K562 treated with DMSO at 1 percent for 12 hours (cell line): ENCODE data around the gene SNX8. TPM values are rescaled to one million over a fixed set of nuclear protein-coding genes. Genes with fewer than 3 reads are reported as not detected.

ENCODE experiments used
- total RNA-seq: library from RNA; unstranded; fragments of 300-600 nt; gene quantifications from 2 replicates; pipeline ENCODE4 v1.2.3, GENCODE V29; 2022; ENCODE audit not compliant: insufficient read depth

SNX8 gene, protein sequence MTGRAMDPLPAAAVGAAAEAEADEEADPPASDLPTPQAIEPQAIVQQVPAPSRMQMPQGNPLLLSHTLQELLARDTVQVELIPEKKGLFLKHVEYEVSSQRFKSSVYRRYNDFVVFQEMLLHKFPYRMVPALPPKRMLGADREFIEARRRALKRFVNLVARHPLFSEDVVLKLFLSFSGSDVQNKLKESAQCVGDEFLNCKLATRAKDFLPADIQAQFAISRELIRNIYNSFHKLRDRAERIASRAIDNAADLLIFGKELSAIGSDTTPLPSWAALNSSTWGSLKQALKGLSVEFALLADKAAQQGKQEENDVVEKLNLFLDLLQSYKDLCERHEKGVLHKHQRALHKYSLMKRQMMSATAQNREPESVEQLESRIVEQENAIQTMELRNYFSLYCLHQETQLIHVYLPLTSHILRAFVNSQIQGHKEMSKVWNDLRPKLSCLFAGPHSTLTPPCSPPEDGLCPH
- total RNA-seq = 12.2 and 22.1 TPM in 2 replicates

DNA sequence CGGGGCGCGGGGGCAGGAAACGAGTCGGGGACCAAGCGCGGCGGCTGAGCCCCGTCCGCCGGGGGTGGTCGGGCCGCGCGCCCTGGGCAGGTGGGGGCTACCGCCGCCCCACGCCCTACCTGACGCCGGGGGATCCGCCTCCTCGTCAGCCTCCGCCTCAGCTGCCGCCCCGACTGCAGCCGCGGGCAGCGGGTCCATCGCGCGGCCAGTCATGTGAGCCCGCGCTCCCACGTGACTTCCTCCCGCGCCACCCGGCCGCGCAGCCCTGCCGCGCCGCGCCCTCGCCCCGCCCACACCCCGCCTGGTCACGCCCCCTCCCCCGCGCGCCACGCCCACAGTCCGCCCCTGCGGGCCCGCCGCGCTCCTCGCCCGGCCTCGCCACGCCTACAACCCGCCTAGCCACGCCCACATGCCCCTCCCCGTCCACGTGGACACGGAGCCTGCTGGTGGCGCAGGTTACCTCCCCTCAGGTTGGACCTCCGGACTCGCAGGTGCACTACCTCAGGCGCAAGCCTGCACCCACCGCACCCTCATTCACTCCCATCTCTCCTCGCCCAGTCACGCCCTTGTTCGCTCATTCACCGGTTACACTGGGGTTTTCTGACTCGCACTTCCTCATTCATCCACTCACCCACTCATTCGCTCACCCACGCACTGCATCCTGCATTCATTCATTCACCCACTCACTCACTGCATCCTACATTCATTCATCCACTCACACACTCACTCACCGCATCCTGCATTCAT, at the start of gene SNX8:
SNX8 (minus strand) TSS at position 233 of the 747 bp plus-strand sequence; CDS start at position 213, 20 bp downstream.

DNA sequence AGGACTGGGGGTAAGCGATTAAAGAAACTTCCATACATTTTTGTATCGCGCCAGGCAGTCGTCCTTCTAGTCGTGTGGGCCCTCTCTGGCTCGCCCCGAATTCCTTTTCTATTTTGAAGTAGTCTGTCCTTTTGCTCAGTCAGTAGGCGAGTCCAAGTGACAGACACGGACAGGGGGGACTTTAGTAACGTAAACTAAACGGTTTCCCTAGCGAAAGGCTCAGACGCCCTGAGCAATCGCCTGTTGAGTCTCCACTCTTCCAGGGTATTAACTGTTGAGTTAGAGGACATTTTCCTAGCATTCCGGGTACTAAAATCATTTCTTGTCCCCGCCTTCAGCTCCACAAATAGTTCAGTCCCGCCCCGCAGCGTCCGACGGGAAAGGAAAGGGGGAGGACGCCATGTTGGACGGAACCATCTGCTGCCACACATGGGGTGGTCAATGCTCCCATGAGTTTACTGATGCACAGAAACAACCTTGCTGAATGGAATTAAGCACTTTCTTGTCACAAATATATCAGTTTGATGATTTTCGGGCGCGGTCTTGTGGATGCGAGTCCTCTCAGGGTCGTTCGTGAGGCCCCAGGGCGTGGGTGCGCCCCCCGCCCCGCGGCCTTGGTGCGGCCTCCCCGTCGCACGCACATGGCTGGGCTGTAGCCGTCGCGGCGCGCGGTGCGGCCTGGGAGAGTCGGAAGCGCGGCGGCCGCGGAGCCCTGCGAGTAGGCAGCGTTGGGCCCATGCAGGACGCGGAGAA, 40.1 kb upstream of the SNX8 start, which contains the start of gene EIF3B:
EIF3B (plus strand) TSS at position 642 of the 753 bp plus-strand sequence; CDS start at position 737, 95 bp downstream.

DNA sequence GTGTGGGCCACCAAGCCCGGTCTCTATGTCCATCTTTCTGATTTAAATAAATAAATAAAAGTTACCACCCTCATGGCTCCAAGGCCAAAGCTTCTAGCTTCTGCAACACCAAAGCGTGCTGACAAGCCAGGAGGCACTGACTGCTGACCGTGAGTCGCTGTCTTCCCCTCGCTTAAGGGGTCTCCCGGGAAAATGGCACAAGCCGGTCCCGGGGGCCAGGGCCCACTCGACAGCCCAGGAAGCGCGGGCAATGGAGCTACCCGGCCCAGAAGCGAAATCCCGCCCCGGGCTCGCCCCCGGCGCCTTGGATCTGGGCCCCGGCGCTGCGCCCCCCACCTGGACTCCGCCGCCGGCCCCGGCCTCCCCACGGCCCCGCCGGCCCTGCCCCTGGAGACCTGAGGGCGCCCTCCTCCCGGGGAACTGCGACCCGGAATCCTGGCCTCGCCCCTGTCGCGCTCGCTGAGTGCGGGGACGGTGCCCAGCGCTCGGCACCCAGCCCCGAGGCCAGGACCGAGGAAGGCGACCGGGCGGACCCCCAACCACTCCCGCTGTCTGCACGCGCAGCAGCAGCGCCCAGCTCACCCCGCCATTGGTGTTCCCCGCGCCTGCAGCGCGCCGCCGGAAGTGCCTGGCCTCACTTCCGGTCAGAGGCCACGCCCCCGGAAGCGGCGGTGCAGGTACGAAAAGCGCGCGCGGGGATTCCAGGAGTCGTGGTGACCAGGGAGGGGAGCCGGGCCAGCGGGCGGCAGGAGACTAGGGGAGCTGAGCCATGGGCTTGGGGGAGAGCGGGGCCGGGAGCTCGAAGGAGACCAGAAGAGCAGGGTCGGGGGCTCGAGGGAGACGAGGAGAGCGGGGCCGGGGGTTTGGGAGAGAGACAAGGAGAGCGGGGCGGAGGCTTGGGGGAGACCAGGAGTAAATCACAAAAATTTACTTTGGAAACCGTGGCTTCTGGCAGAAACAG, 72.4 kb downstream of the SNX8 start, which contains the start of the genes MRM2 and NUDT1:
MRM2 (minus strand) TSS at position 626 of the 961 bp plus-strand sequence; CDS start at position 590, 36 bp downstream.
NUDT1 (plus strand) TSS at position 647 of the 961 bp plus-strand sequence. CDS start 2,349 bp downstream, outside the sequence.

DNA sequence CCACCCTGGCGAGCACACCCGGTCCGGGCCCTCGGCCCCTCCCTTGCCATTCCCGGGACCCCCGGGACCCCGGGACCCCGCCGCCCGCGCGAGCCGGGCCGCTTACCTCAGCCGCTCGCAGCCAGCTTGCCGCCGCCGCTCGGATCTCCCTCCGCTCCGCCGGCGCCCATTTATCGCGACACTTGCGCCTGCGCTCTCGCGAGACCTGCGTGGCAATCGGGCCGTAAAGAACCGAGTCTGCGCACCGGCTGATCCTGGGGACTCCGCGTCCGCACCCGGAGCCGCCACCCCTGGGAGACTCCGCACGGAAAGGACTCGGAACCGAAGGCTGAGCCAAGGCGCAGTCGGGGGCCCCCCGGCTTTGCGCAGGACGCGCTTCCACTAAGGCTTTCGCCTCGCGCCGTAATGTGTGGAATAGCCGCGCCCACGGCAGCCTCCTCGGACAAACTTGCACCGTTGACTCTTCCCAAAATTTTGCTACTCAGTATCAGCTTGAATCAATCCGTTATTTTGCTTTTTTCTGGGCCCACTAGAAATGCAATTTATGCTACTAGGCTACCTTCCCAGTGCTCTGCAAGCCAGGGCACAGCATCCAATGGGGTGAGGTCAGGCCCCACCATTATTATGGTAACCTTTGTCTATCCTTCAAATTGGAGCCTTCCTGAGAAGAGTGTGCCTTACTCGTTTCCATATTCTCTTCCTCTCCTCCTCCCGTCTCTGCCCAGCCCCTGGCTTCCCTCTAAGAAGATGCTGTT, 81.3 kb downstream of the SNX8 start, which contains the start of gene MAD1L1:
MAD1L1 (minus strand) TSS at position 180 of the 755 bp plus-strand sequence. CDS start 2,812 bp downstream, outside the sequence.

Other genes with a start within 250 kb of the SNX8 start
- 68.9 and 138 TPM in 2 replicates for gene MAD1L1, start 81.5 kb downstream of the SNX8 start, total RNA-seq
- gene MRM2, start 72.2 kb downstream of the SNX8 start, total RNA-seq = 27.9 and 35.4 TPM in 2 replicates
- gene NUDT1, start 72.2 kb downstream of the SNX8 start, total RNA-seq = 55.5 and 66.8 TPM in 2 replicates
- 138 and 181 TPM in 2 replicates for gene EIF3B, start 40.4 kb upstream of the SNX8 start, total RNA-seq
- gene CHST12, start 89.2 kb upstream of the SNX8 start, total RNA-seq = 37.8 and 46.1 TPM in 2 replicates
- gene GRIFIN, start 162.0 kb upstream of the SNX8 start, total RNA-seq = not detected in 2 replicates
- gene LFNG, start 205.3 kb upstream of the SNX8 start, total RNA-seq = 0.35 and 0.68 TPM in 2 replicates
- gene BRAT1, start 241.1 kb upstream of the SNX8 start, total RNA-seq = 45.2 and 47.7 TPM in 2 replicates
- gene IQCE, start 244.5 kb upstream of the SNX8 start, total RNA-seq = 3.3 and 8.8 TPM in 2 replicates